BJ (cell line): ENCODE results near the gene DUSP2. TPM values are rescaled to one million over a fixed set of nuclear protein-coding genes. Genes with fewer than 3 reads are reported as not detected.

Experiments used
- CTCF ChIA-PET: fragments of 350-600 bp; formaldehyde crosslinking; extraction: SDS; loops from one replicate; lab custom pipeline; 2021; ENCODE audit warnings: antibody characterized with exemption, inconsistent platforms; lab: Yijun Ruan, JAX
- POLR2A ChIA-PET: fragments of 300-600 bp; sonication (Branson Sonifier 250); formaldehyde crosslinking; extraction: SDS; loops from one replicate; lab custom pipeline; 2021; ENCODE audit warnings: antibody characterized with exemption; lab: Charles Lee
- DNase-seq: peaks from one replicate; pipeline ENCODE4 v3.0.0-alpha.2; 2011; ENCODE audit warnings: low read depth
- H3K27me3 ChIP-seq: 2 replicates; pipeline ENCODE4 v1.6.0; 2011; ENCODE audit warnings: low read length; ENCODE audit not compliant: control insufficient read depth, insufficient read depth
- H3K36me3 ChIP-seq: 2 replicates; pipeline ENCODE4 v1.5.1; 2011; ENCODE audit warnings: low read length; ENCODE audit not compliant: control insufficient read depth, insufficient read depth
- H3K4me3 ChIP-seq: 2 replicates; pipeline ENCODE4 v1.5.1; 2011; ENCODE audit warnings: low read depth, mild to moderate bottlenecking, control low read depth, low read length
- CTCF ChIP-seq: IDR thresholded peaks from 2 replicates; pipeline ENCODE4 v1.5.1; 2011; ENCODE audit warnings: low read depth, mild to moderate bottlenecking, control low read depth, inconsistent platforms, low read length, moderate library complexity; ENCODE audit not compliant: insufficient read depth
- polyA plus RNA-seq: library from polyadenylated mRNA; depleted of rRNA; stranded (reverse); fragments of >200 nt; gene quantifications from 2 replicates; pipeline ENCODE4 v1.2.3, GENCODE V29; 2011

The DUSP2 gene
- polyA plus RNA-seq, 1 experiment, result 2.2 TPM

GRCh38 chr2:96130483-96130882, 14.8 kb downstream of the DUSP2 start:
- Histone ChIP-seq H3K4me3 (no peak overlapping the region), H3K36me3 (no peaks in the 10 kb centered on the region), H3K27me3 (peaks cover 3% of the 10 kb centered on the region)
- DNase-seq, result no peak
- no peak for TF ChIP-seq CTCF
- ChIA-PET POLR2A (no interaction called here), CTCF (interaction anchor here (0.8 to 1.6 kb wide), 4 partner anchors 8 to 134 kb away, joined by 3 to 6 read pairs (median 4); partner anchors contain the start of genes ADRA2B and ASTL)

- Histone ChIP-seq H3K4me3 (no peak overlapping the region), H3K27me3 (peaks cover 3% of the 10 kb centered on the region), H3K36me3 (no peaks in the 10 kb centered on the region)
- CTCF ChIA-PET, result interaction anchor here (0.8 to 1.6 kb wide), 4 partner anchors 9 to 135 kb away, joined by 3 to 6 read pairs (median 4); partner anchors contain the start of genes ADRA2B and ASTL
- POLR2A ChIA-PET, result no interaction called here
- no peak for DNase-seq
- TF ChIP-seq CTCF, result no peak
Observed at GRCh38 chr2:96129528-96130120, 15.6 kb downstream of the DUSP2 start.

- ChIA-PET POLR2A (no interaction called here), CTCF (interaction anchor here (2.2 kb wide), 1 partner anchor 12 kb away, joined by 7 read pairs; no protein-coding TSS in a partner anchor)
Observed at GRCh38 chr2:96128456-96128855, 16.8 kb downstream of the DUSP2 start.

GRCh38 chr2:96124406-96125265, 20.6 kb downstream of the DUSP2 start:
- H3K27me3 ChIP-seq, result peaks cover 20% of the 10 kb centered on the region
- no peak overlapping the region for H3K4me3 ChIP-seq
- H3K36me3 ChIP-seq, result no peaks in the 10 kb centered on the region
- ChIA-PET POLR2A (no interaction called here), CTCF (interaction anchor here (1.5 to 1.9 kb wide), 2 partner anchors 8 to 49 kb away, joined by 4 to 7 read pairs; partner anchors contain the start of gene ADRA2B)
- TF ChIP-seq CTCF, result no peak
- no peak for DNase-seq

More at GRCh38 chr2:96128456-96128855, 16.8 kb downstream of the DUSP2 start:
- Histone ChIP-seq H3K27me3 (peaks cover 3% of the 10 kb centered on the region), H3K36me3 (no peaks in the 10 kb centered on the region), H3K4me3 (no peak overlapping the region)
- DNase-seq, result no peak
- TF ChIP-seq CTCF, result no peak

GRCh38 chr2:96123936-96124335, 21.3 kb downstream of the DUSP2 start:
- POLR2A ChIA-PET, result no interaction called here

More at GRCh38 chr2:96123936-96124335, 21.3 kb downstream of the DUSP2 start:
- H3K4me3 ChIP-seq, result no peak overlapping the region
- peaks cover 25% of the 10 kb centered on the region for H3K27me3 ChIP-seq
- CTCF ChIA-PET, result interaction anchor here (1.5 to 1.7 kb wide), 2 partner anchors 50 to 101 kb away, joined by 5 to 7 read pairs; no protein-coding TSS in a partner anchor
- TF ChIP-seq CTCF, result no peak
- no peak for DNase-seq
- no peaks in the 10 kb centered on the region for H3K36me3 ChIP-seq
